Measurements from ENCODE around the gene SMYD3. TPM values are rescaled to one million over a fixed set of nuclear protein-coding genes. Genes with fewer than 3 reads are reported as not detected.

SMYD3 gene
- total and polyA plus RNA-seq, 12 donors: 13.5 to 78.2 (median 26.8) TPM

- no peak for DNase-seq
- no peak overlapping the region for H3K27ac ChIP-seq
- no peaks in the 10 kb centered on the region for H3K4me1 ChIP-seq (replicated peaks in 1 of 2)
- H3K27me3 ChIP-seq: no peaks in the 10 kb centered on the region
- TF ChIP-seq POLR2A (IDR thresholded peaks at IDR 0.05): no peak
- no peak for TF ChIP-seq CTCF (IDR thresholded peaks at IDR 0.05)
- no peaks in the 10 kb centered on the region for H3K9me3 ChIP-seq (replicated peaks in 1 of 3)
- H3K36me3 ChIP-seq (replicated peaks in 1 of 2): no peaks in the 10 kb centered on the region
- WGBS, 4 donors: 89 to 91% (median 90%) methylated on average over 5 of the region's 5 CpGs
- H3K4me3 ChIP-seq: no peak overlapping the region
- intact Hi-C loops (cut with DNase I): no loop called here
Observed at GRCh38 chr1:246086191-246086590, 420.9 kb downstream of the SMYD3 start.

- WGBS, 4 donors: 85 to 100% (median 98%) methylated on average over 5 to 9 of the region's 9 CpGs
Observed at GRCh38 chr1:246083416-246083815, 423.7 kb downstream of the SMYD3 start.

GRCh38 chr1:246081856-246082668, 425.0 kb downstream of the SMYD3 start:
- intact Hi-C loops (cut with DNase I): no loop called here
- H3K36me3 ChIP-seq (replicated peaks in 1 of 2): no peaks in the 10 kb centered on the region

More at GRCh38 chr1:246083416-246083815, 423.7 kb downstream of the SMYD3 start:
- intact Hi-C loops (cut with DNase I): no loop called here
- DNase-seq: no peak
- no peaks in the 10 kb centered on the region for H3K9me3 ChIP-seq (replicated peaks in 1 of 3)
- no peaks in the 10 kb centered on the region for H3K4me1 ChIP-seq (replicated peaks in 1 of 2)
- no peaks in the 10 kb centered on the region for H3K27me3 ChIP-seq
- no peak for TF ChIP-seq POLR2A (IDR thresholded peaks at IDR 0.05)
- no peak for TF ChIP-seq CTCF (IDR thresholded peaks at IDR 0.05)
- no peak overlapping the region for H3K27ac ChIP-seq
- H3K4me3 ChIP-seq: no peak overlapping the region
- no peaks in the 10 kb centered on the region for H3K36me3 ChIP-seq (replicated peaks in 1 of 2)

More at GRCh38 chr1:246081856-246082668, 425.0 kb downstream of the SMYD3 start:
- no peak overlapping the region for H3K4me3 ChIP-seq
- no peak for DNase-seq
- H3K4me1 ChIP-seq (replicated peaks in 1 of 2): no peaks in the 10 kb centered on the region
- H3K27me3 ChIP-seq: no peaks in the 10 kb centered on the region
- no peak overlapping the region for H3K27ac ChIP-seq
- no peaks in the 10 kb centered on the region for H3K9me3 ChIP-seq (replicated peaks in 1 of 3)
- 87 to 97% (median 94%) methylated on average over 13 of the region's 13 CpGs for WGBS, 4 donors
- TF ChIP-seq POLR2A (IDR thresholded peaks at IDR 0.05) (no peak), CTCF (IDR thresholded peaks at IDR 0.05) (no peak)

Measured in adrenal gland (tissue), 12 donors.